Measurements from ENCODE around the gene CATSPER3. TPM values are rescaled to one million over a fixed set of nuclear protein-coding genes. Genes with fewer than 3 reads are reported as not detected.

Gene CATSPER3
- total and polyA plus RNA-seq, 2 of the 8 experiments (the other 6 are each of a cell fraction or from before 2014, with no cell fraction given): 0.62 TPM; not detected in 1

DNA sequence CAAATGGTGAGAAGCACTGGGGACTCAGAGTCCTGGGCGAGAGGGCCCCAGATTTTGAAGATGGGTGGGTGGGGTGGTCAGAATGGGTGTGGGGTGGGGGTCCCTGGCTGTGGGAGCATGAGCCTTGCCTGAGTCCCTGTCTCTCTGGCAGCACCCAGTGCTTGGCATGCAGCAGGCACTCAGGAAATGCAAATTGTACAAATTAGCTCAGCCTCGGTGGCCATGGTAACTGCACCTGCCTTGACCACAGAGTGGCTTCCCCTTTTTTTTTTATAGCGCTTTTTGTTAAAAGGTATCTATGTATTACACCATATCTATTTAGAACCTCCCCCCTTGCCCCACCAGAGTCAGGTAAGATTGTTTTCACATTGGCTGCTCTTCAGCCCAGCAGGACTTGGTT is 85.6 kb downstream of the CATSPER3 start:
- no peak overlapping the region for H2AK5ac ChIP-seq (ENCODE audit: low read depth, low read length)
- H2AFZ ChIP-seq (ENCODE audit: low read length): no peak overlapping the region
- no peak overlapping the region for H2BK20ac ChIP-seq (ENCODE audit: low read length)
- FAIRE-seq: no peak
- H4K8ac ChIP-seq (ENCODE audit: extremely low read depth, insufficient read depth, low read length): no peak overlapping the region
- H3K4me1 ChIP-seq (replicated peaks in 1 of 4; ENCODE audit: control insufficient read depth in 3 of 4, insufficient read depth in 4 of 4, low read length in 3 of 4): peaks cover 0 to 5% (median 2%) of the 10 kb centered on the region in 4 experiments; a peak in 3 of 7 replicates
- no peak overlapping the region for H3K9ac ChIP-seq (replicated peaks in 1 of 4; ENCODE audit: extremely low read depth in 1 of 4, low read depth in 3 of 4, low read length in 3 of 4)
- no peak overlapping the region for H3K27ac ChIP-seq (ENCODE audit: low read depth, low read length)
- no peak overlapping the region for H3K4ac ChIP-seq (replicated peaks; ENCODE audit: insufficient read length, low read depth, low read length)
- ChIA-PET CTCF (ENCODE audit: partially characterized antibody) (interaction anchor here (0.6 to 2.1 kb wide), 7 partner anchors 9 to 212 kb away, joined by 3 to 7 read pairs (median 4); no protein-coding TSS in a partner anchor), POLR2A (ENCODE audit: partially characterized antibody) (no interaction called here)
- H3K9me3 ChIP-seq (ENCODE audit: insufficient read depth in 2 of 2, low read depth in 1 of 2, low read length in 1 of 2): no peaks in the 10 kb centered on the region
- no peak overlapping the region for H4K5ac ChIP-seq (ENCODE audit: insufficient read length, low read depth, low read length)
- no peak overlapping the region for H2BK5ac ChIP-seq (ENCODE audit: low read depth, low read length)
- peaks cover 0 to 2% of the 10 kb centered on the region in 2 experiments for H4K20me1 ChIP-seq (replicated peaks in 1 of 2; ENCODE audit: control insufficient read depth in 1 of 2, insufficient read depth in 2 of 2, low read length in 2 of 2)
- WGBS, 2 experiments (ENCODE audit: extremely low coverage in 1 of 2, insufficient coverage in 1 of 2, insufficient read length in 1 of 2, insufficient replicate concordance in 2 of 2, low coverage in 1 of 2, low lambda C conversion rate in 2 of 2, missing lambda C conversion rate in 1 of 2): 88% methylated on average over 2 of the region's 3 CpGs; no CpG with 5 or more reads in 1 of the 2 experiments
- H3K79me1 ChIP-seq (ENCODE audit: low read depth, low read length): no peaks in the 10 kb centered on the region
- no peak overlapping the region for H3K56ac ChIP-seq (replicated peaks; ENCODE audit: insufficient read length, low read depth, low read length)
- H2BK120ac ChIP-seq (replicated peaks; ENCODE audit: low read depth, low read length): no peak overlapping the region
- no peak overlapping the region for H3K4me3 ChIP-seq (ENCODE audit: extremely low read depth in 1 of 4, insufficient read depth in 2 of 4, low read depth in 3 of 4, low read length in 4 of 4)
- H3K4me2 ChIP-seq (ENCODE audit: insufficient read depth in 1 of 2, low read depth in 2 of 2, low read length in 2 of 2): no peak overlapping the region
- peaks cover 30 to 57% (median 51%) of the 10 kb centered on the region in 4 experiments for H3K27me3 ChIP-seq (replicated peaks in 1 of 4; ENCODE audit: control insufficient read depth in 3 of 4, extremely low read depth in 1 of 4, insufficient read depth in 3 of 4, low read length in 3 of 4)
- H4K91ac ChIP-seq (replicated peaks; ENCODE audit: insufficient read length, low read length): no peak overlapping the region
- TF ChIP-seq GABPA (IDR thresholded peaks at IDR 0.05; ENCODE audit: borderline replicate concordance, insufficient read depth, low read length) (no peak), TCF12 (IDR thresholded peaks at IDR 0.05; ENCODE audit: low read depth, low read length) (no peak), MAFK (IDR thresholded peaks at IDR 0.05; ENCODE audit: low read depth, low read length) (no peak), CBX8 (IDR thresholded peaks at IDR 0.05; ENCODE audit: borderline replicate concordance, low read depth, low read length) (no peak), TAF1 (IDR thresholded peaks at IDR 0.05; ENCODE audit: low read depth, low read length) (no peak)
- no peak for DNase-seq (ENCODE audit: low read depth in 1 of 2, low spot score in 2 of 2)
- peaks cover 7% of the 10 kb centered on the region; the same call in 1 of the 2 replicates for H3K23me2 ChIP-seq (ENCODE audit: low read depth, low read length)
- H2BK12ac ChIP-seq (ENCODE audit: low read depth, low read length): no peak overlapping the region
- H2BK15ac ChIP-seq (ENCODE audit: low read length): no peak overlapping the region
- no peak overlapping the region for H3K18ac ChIP-seq (ENCODE audit: extremely low read depth, low read length)
- no peak overlapping the region for H3K14ac ChIP-seq (ENCODE audit: insufficient read length)
- H3K36me3 ChIP-seq (ENCODE audit: control insufficient read depth in 2 of 4, insufficient read depth in 4 of 4, low read length in 3 of 4): no peaks in the 10 kb centered on the region
- H3K23ac ChIP-seq (ENCODE audit: insufficient read length): no peak overlapping the region
- H3K79me2 ChIP-seq (ENCODE audit: control insufficient read depth in 1 of 2, insufficient read depth in 2 of 2, low read length in 2 of 2): no peaks in the 10 kb centered on the region
